Stimulated activated CD4-positive, alpha-beta T cell treated with anti-CD3 and anti-CD28 coated beads, Interleukin-12 subunit alpha, Interleukin-12 subunit beta, amount 100 ng/mL, for 48 hours (primary cell): Measurements from ENCODE around the gene DESI1.
"Not testable (repeated sequence)": the region's sequence is repeated elsewhere in the genome, so short reads cannot be mapped to it uniquely, and the experiment has no call there.

Experiments used
- DNase-seq, 3 donors: peaks; one replicate each; pipeline ENCODE4 v3.0.0-alpha.2; 2020; ENCODE audit warnings: low read depth in 2 of 3, low spot score in 1 of 3

The DESI1 gene

DNA sequence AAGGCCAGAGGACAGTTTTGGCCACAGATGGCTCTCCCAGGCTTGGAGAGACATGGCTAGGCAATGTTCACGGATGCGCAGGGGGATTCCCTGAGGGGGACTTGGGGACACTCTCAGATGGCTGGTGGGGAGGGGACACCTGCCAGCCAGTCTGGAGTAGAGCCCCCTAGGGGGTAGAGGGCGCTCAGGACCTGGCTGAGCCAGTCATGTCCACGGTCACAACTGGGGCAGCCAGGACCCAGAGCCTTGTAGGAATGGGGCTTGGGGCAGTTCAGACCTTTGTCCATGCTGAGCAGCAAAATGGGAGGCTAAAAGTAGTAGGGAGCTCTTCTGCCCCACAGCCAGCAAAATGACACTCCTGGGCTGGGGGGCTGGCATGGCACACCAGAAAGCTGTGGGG, 58.4 kb downstream of the DESI1 start:
- DNase-seq = no peak

DNA sequence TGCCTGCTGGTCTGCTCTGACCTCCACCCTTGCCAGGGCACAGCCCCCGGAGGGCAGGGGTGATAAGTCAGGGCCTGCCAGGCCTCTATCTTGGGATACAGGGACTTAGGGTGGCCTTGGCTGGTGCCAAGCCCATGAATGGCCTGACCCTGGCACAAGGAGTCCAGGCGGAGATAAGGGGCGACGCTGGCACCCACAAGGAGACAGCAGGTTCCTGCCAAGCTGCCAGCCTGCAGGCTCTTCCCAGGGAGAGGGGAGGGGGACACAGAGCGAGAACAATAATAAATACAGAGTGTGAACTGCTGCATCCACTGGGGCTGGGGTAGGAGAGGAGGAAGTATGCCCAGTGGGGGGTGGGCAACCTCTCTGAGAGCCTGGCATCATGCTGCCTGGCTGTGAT, 59.1 kb downstream of the DESI1 start:
- no peak for DNase-seq

DNA sequence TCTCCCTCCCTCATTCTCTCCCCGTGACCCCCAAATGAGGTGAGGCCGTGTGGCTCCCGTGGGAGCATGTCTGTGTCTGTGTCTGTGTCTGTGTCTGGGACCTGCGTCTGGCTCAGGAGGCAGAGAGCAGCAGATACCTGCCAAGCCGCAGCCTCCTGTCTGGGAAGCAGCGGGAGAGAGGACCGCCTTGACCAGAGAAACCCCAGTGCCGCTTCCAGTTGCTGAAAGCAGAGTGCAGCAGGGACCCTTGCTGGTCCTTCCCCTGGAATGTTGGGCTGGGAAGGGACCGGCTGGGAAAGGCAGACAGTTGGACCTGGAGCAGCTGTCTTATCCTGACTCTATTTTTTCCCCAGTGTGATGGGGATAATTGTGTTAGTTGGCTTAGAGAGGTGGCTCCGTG, 59.5 kb downstream of the DESI1 start:
- DNase-seq = no peak

DNA sequence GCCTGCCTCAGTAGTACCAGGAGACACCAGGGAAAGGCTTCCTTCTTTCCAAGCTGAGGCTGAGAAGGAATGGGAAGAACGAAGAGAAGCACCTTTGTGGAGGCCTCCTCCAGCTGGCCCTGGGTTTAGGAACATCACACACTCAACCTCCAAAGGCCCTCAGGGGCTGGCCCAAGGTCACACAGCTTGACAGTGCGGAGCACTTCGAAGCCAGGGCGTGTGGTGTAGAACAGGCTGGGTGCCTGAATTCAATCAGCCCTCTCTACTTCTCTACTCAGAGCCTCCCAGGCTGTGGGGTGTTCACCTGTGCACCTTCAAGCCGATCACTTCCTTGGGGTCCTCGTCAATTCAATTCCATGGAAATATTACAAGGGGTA, 60.8 kb downstream of the DESI1 start:
- DNase-seq = no peak

DNA sequence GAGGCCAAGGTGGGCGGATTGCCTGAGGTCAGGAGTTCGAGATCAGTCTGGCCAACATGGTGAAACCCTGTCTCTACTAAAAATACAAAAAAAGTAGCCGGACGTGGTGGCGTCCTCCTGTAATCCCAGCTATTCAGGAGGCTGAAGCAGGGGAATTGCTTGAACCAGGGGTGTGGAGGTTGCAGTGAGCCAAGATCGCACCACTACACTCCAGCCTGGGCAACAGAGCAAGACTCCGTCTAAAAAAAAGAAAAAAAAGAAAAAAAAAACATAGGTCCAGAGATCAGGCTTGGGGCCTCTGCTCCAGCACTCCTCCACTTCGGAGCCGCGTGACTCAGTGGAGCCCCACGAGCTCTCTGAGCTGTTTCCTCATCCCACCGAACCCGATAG, 62.6 kb downstream of the DESI1 start:
- not testable (repeated sequence) for DNase-seq

DNA sequence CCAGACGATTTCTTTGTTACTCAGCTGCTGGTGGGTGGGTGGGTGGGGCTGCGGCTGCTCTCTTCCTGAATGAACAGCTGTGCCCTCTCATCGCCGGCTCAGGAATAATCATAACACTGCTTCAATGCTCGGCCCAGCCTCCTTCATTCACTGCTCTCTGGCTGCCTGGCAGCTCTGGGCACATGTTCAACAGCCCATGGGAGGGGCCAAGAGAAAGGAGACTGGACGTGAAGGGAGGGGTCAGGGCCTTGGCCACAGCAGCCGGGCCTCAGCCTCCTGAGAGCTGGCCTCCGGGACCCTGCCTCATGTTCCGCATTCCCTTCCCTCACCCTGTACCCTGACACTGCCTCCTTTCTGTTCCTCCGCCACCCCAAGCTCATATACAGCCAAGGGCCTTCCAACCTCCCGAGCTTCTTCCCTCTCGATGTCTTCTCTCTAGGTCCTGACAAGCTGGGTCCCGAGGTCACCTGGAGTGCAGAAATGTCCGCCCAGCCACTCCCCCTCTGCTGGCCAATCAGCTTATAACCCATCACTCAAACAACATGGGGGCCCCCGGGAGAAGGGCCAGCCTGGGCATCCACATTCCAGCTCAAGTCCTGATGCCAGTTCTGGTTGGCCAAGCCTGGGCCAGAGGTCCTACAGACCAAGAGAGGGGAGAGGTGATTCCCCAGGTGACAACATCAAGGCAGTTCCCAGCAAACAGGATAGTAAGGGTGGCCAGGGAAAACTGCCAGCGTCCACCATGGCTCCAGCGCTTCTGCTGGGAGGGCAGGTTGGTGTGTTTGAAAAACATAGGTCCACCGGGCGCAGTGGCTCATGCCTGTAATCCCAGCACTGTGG, 63.2 kb downstream of the DESI1 start:
- DNase-seq = peak in 1 of 3 donors; percentile 12

DNA sequence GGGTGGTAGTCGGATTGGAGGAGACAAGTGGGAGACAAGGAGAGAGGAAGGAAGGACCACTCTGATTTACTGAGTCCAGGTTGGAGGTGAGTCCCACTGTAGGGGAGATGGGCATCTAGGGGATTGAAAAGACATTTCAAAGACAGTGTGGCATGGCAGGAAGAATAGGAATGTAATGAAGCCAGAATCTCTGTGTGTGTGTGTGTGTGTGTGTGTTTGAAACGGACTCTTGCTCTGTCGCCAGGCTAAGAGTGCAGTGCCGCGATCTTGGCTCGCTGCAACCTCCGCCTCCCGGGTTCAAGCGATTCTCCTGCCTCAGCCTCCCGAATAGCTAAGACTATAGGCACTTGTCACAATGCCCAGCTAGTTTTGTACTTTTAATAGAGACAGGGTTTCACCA, 64.3 kb downstream of the DESI1 start:
- no peak for DNase-seq

DNA sequence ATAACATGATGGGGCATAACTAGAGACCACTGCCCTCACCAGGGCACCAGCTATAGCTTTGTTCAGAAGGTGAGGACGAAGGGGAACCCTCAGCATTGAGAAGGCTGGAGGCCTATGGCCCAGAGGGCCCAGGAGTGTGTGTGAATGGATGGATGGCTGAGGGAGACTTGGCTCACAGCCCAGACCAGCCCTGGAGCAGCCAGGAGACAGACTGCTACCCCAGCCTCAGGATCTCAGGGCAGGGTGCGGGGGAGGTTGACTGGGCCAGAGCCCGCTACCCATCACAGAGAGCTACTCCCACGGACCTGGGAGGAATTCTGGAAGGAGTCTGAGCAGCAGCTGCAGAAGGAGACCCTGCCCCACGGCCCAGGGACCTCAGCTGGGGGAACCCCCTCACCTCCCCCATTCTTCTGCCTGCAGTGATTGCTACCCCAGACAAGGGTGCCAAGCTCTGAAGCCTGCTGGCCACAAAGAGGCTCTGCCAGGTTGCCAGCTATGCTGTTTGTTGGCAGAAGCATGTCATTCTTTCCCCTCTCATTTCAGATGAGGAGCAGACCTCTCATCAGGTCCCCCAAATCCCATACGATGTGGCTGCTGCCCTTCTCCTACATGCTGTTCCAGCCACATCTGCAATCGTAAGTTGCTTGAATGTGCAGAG, 65.4 kb downstream of the DESI1 start:
- DNase-seq = no peak

DNA sequence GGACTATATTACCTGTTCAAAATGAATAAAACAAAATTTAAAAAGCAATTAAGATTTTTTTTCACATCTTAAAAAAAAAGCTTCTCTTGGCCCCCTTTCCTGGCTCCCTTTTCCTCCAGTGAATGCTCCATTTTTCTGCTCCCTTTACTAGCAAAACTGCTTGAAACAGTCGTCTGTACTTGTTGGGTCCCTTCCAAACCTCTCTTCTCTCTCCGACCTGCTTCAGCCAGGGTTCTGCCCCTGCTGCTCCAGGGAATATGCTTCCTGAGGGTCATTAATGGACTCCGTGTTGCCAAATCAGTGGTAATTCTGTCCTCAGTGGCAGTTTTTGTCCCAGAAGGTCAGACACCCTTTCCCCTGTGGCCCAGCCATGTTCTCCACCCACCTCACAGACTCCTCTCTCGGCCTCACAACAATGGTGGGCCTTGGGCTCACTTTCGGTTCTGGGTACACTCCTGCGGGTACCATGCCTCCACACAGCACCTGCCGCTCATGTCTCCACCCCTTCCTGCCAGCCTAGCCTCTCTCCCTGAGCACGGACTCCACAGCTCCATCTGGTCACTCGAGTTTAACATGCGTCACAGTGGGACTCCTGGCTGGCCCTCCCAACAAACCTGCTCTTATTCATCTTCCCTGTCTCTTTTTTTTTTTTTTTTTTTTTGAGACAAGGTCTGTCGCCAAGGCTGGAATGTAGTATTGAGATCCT, 68.8 kb downstream of the DESI1 start:
- no peak for DNase-seq

DNA sequence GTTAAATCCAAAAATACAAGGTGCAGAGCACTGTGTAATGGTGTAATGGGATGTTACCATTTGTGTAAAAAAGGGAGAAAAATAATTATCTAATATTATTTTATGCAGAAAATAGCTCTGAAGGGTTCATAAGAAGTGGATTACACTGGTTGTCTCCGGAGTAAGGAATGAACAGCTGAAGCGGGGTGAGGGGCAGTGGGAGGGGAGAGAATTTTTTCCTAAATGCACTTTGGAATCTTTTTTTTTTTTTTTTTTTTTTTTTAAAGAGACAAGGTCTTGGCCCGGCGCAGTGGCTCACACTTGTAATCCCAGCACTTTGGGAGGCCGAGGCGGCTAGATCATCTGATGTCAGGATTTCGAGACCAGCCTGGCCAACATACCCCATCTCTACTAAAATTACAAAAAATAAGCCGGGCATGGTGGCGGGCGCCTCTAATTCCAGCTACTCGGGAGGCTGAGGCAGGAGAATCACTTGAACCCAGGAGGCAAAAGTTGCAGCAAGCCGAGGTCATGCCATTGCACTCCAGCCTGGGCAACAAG, 69.8 kb downstream of the DESI1 start:
- DNase-seq = no peak

DNA sequence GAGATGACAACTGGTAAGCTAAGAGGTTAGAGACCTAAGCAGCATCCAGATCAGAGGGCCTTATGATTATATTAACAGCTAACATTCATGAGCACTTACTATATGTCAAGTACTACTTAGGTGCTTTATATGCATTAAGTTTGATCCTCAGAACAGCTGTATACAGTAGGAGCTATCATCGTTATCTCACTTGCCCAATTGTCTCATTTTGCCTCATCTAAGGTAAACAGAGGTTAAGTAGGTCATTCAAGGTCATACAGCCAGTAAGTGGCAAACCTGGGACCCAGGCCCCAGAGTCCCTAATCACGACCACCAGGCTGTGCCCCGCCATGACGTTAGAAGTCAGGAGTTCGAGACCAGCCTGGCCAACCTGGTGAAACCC, 72.0 kb downstream of the DESI1 start:
- no peak for DNase-seq
